ENCODE data around the gene TLR8. TPM values are rescaled to one million over a fixed set of nuclear protein-coding genes. Genes with fewer than 3 reads are reported as not detected.
A peak's percentile ranks its signal among the peaks of the same experiment; 100 is the strongest.

Gene TLR8
- polyA plus RNA-seq (2012; ENCODE audit: missing spikeins): not detected

DNA sequence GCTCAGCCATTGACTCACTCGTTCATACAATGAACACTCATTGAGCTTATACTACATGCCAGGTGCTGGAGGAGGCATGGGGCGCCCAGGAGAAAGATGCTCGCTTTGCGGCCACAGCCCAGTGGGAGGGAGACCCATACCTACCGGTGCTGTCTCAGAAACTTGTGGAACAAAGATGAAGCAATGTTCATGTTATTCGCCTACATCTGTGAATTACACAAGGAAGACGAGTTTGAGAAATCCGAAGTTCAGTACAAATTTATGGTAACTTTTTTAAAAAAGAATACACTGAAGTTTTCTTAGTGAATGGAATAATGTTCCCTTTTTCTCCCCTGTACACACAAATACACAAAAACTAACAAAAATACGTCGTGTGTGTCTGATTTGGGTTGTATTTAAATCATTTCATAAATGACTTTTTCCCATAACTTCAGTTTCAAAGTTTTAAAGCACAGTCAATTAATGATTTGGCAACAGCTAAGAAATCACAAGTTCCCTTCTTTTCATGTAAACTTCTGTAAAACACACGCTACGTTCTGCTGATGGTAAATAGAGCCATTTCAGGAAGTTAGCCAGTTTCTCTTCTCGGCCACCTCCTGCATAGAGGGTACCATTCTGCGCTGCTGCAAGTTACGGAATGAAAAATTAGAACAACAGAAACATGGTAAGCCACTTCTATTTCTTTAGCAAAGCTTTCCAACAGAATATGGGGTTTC is at the start of gene TLR8:
TSS of gene TLR8 (plus strand) at position 575 of the 716 bp plus-strand sequence. CDS start at position 662, 87 bp downstream.
- TF ChIP-seq POLR2A (IDR thresholded peaks at IDR 0.05; ENCODE audit: low read depth, low read length) (no peak), TAF1 (IDR thresholded peaks at IDR 0.05; ENCODE audit: borderline replicate concordance, low read depth, low read length) (no peak), POLR2AphosphoS5 (IDR thresholded peaks at IDR 0.05; ENCODE audit: low read depth, low read length) (no peak)
- no peak for DNase-seq (ENCODE audit: insufficient read length)
- no peak for FAIRE-seq

DNA sequence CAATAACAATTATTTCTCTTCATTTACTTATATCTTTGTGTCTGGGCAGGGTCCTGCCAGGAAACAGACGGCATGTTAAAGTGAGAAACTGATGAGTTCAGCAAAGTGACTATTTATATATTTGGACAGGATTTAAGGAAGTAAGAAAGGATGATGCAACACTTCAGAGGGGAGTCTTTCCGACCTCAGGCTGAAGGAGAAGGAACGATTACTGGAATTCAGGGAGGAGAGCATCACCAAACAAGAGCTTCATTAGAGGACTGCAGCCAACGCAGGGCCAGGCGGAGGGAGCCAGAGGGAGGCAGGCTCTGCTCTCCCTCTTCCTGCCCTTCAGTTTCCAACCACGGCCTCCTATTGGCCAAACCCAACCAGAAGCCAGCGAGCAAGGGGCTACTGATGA is 41.1 kb upstream of the TLR8 start:
- DNase-seq (ENCODE audit: insufficient read length): no peak
- FAIRE-seq: peak; percentile 87
- TF ChIP-seq POLR2AphosphoS5 (IDR thresholded peaks at IDR 0.05; ENCODE audit: low read depth, low read length) (no peak), POLR2A (IDR thresholded peaks at IDR 0.05; ENCODE audit: low read depth, low read length) (no peak), TAF1 (IDR thresholded peaks at IDR 0.05; ENCODE audit: borderline replicate concordance, low read depth, low read length) (no peak)

DNA sequence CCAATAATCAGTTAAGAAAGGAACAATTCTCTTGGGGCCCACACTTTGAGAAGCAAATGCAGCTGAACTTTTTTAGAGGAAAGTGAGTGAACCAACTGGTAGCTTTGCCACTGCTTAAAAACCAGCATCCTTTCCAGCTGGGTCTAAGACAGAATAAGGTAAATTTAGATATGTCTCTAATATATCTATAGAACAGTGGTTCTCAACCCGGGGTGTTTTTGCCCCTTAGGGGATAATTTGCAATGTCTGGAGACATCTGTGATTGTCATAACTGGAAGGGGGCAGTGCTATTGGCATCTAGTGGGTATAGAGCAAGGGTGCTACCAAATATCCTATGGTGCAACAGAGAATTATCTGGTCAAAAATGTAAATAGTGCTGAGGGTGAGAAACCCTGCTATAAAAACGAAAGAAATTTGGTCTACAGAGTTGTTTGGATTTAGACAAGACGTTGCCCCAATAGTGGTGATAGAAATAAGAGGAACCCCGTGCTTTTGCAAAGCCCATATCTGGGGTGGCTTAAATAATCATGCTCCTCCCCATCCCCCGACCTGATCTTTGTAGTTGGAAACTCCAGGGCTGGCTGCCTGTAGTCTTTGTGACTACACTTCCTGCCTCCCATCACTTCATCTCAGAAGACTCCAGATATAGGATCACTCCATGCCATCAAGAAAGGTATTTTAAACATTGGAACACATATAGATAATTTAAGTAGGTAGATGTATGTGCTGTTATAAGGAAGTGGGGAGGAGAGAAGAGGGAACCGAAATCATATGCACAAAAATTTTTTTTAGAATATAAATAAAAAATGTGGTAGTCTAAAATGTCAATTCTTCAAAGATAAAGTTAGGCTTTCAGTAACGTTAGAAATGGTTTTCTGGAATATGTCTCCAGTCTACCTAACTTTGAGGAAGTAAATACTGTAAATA is 39.7 kb upstream of the TLR8 start, which contains the start of gene TLR7:
TSS of gene TLR7 (plus strand) at position 622 of the 927 bp plus-strand sequence. CDS start 507 bp downstream, outside the sequence.
- no peak for DNase-seq (ENCODE audit: insufficient read length)
- no peak for FAIRE-seq
- TF ChIP-seq POLR2A (IDR thresholded peaks at IDR 0.05; ENCODE audit: low read depth, low read length) (peak; percentile 27; the same call in 1 of the 2 replicates), TAF1 (IDR thresholded peaks at IDR 0.05; ENCODE audit: borderline replicate concordance, low read depth, low read length) (no peak)

DNA sequence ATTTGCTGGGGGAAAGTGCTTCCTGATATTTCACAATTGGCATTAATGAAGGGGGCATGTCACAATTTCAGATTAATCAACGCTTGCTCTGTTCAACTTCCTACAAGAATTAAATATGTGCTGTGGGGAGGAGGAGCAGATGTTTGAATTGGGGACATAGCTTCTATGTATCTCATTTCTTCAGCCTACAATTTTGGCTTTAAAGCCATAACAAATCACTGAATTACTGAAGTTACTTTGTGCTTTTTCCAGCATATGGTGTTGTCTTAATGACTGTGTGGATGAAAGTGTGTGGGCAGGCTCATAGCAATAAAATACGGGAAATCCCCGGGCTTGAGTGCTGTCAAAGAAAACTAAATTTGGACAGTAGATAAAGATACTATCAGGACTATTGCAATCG is 38.7 kb upstream of the TLR8 start:
- FAIRE-seq: no peak
- TF ChIP-seq POLR2A (IDR thresholded peaks at IDR 0.05; ENCODE audit: low read depth, low read length) (no peak; the same call in 1 of the 2 replicates), POLR2AphosphoS5 (IDR thresholded peaks at IDR 0.05; ENCODE audit: low read depth, low read length) (no peak), TAF1 (IDR thresholded peaks at IDR 0.05; ENCODE audit: borderline replicate concordance, low read depth, low read length) (no peak)

DNA sequence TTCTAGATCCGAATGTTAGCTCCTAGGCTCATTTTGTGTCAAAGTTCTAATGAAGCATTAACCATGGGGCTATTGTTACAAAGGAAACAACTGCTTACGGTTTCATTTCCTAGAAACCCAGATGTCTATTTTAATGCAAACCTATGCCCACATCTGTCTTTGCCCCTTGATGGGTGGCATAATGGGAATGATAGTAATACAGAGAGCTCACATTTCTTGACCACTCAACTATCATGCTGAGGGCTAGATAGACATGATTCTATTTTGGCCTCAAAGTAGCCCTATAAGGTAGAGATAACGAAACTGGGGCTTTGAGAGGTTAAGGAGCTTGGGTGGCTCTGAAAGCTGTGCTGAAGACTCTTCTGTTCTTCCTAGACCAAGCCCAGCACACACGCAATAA is 37.7 kb upstream of the TLR8 start:
- peak; percentile 99 for FAIRE-seq
- no peak for DNase-seq (ENCODE audit: insufficient read length)
- TF ChIP-seq POLR2AphosphoS5 (IDR thresholded peaks at IDR 0.05; ENCODE audit: low read depth, low read length) (no peak), POLR2A (IDR thresholded peaks at IDR 0.05; ENCODE audit: low read depth, low read length) (no peak), TAF1 (IDR thresholded peaks at IDR 0.05; ENCODE audit: borderline replicate concordance, low read depth, low read length) (no peak)

More for the DNA sequence above, 38.7 kb upstream of the TLR8 start:
- no peak for DNase-seq (ENCODE audit: insufficient read length)

DNA sequence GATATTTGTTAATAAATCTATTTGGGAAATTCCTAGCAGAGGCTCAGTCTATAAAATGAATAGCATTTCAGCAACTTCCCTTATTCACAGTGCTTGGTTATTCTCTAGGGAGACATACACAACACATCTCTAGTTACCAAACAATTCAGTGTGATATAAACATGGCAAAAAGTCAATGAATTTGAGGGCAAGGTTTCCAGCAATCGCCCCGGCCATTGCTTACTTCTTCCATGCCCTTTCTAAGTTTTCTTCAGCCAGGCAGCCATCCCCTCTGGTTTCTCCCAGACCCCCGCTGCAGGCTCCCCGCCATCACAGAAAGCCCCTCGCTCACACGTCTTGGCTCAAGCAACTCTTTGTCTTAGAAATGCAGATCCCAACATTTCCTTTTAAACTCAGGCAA is 35.2 kb upstream of the TLR8 start:
- FAIRE-seq: no peak
- no peak for TF ChIP-seq POLR2AphosphoS5 (IDR thresholded peaks at IDR 0.05; ENCODE audit: low read depth, low read length)
- no peak for TF ChIP-seq POLR2A (IDR thresholded peaks at IDR 0.05; ENCODE audit: low read depth, low read length)
- TF ChIP-seq TAF1 (IDR thresholded peaks at IDR 0.05; ENCODE audit: borderline replicate concordance, low read depth, low read length): no peak
- DNase-seq (ENCODE audit: insufficient read length): no peak

DNA sequence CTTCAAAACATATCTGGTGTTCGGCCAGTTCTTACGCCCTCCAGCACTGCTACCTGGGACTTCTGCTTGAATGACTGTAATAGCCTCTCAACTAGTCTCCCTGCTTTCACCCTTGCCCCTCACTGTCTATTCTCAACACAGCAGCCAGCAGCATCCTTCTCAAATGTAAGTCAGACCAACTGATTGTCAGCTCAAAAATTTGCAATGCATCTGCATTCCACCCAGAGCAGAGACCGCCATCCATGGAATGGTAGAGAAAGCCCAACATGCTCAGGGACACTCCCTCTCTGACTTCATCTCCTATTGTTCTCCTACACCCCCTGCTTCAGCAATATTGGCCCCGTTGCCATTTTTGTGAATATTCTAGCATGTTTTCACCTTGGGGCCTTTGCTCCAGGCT is 33.7 kb upstream of the TLR8 start:
- TF ChIP-seq TAF1 (IDR thresholded peaks at IDR 0.05; ENCODE audit: borderline replicate concordance, low read depth, low read length): no peak
- TF ChIP-seq POLR2A (IDR thresholded peaks at IDR 0.05; ENCODE audit: low read depth, low read length): no peak
- TF ChIP-seq POLR2AphosphoS5 (IDR thresholded peaks at IDR 0.05; ENCODE audit: low read depth, low read length): no peak
- FAIRE-seq (peak; percentile 84), DNase-seq (ENCODE audit: insufficient read length) (no peak)

DNA sequence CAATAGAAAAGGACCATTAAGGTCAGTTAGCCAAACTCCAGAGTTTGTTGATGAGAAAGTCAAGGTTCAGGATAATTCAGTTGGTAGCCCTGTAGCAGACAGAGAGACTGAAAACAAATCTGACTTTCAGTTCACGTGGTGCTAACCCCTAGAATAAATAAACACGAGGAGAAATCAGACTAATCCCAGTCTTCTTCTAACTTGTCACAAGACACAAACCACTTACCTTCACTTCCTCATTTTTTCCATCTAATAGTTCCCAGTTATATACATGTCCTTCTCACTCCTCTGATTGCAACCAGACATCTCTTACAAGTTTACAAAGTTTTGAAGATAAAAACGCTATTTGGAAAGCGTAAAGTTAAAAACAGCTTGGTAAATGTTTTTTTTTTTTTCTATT is 31.8 kb upstream of the TLR8 start:
- FAIRE-seq: peak; percentile 93
- TF ChIP-seq POLR2AphosphoS5 (IDR thresholded peaks at IDR 0.05; ENCODE audit: low read depth, low read length) (no peak), POLR2A (IDR thresholded peaks at IDR 0.05; ENCODE audit: low read depth, low read length) (no peak), TAF1 (IDR thresholded peaks at IDR 0.05; ENCODE audit: borderline replicate concordance, low read depth, low read length) (no peak)
- no peak for DNase-seq (ENCODE audit: insufficient read length)

DNA sequence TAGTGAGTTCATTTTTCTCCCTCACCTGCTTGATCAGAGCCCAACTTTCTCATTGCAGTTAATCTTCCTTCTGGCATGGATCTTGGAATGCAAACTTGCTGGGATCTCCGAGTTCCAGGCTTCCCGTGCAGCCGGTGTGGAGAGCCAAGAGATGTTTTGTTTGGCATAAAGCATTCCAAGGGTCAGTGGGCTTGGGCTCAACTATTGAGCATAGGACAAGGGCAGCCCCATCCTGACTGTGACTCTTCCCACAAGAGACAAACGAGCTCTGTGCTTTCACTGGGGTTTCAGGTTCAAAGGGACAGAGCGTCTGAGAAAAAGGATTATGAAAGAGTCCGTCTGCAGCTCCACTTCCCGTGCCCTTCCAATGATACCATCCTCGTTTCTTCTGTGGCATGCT is 29.0 kb upstream of the TLR8 start:
- FAIRE-seq (no peak), DNase-seq (ENCODE audit: insufficient read length) (no peak)
- TF ChIP-seq POLR2AphosphoS5 (IDR thresholded peaks at IDR 0.05; ENCODE audit: low read depth, low read length) (no peak), TAF1 (IDR thresholded peaks at IDR 0.05; ENCODE audit: borderline replicate concordance, low read depth, low read length) (no peak), POLR2A (IDR thresholded peaks at IDR 0.05; ENCODE audit: low read depth, low read length) (no peak)

DNA sequence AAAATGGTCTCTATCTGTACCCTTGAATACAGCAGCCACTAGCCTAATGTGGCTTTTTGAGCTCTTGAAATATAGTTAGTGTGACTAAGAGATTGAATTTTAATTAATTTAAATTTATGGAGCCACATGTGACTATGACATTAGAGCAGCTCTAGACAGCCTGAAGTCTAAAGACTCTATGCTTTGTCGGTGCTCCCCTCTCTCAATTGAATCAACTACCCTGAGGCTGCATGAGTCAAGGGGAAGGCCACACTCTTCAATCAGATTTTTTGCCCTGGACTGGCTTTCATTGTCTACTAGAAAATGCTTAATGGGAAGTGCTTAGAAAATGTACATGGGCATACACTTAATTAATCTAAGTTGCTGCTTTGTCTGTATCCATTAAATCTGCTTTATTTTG is 27.9 kb upstream of the TLR8 start:
- TF ChIP-seq POLR2A (IDR thresholded peaks at IDR 0.05; ENCODE audit: low read depth, low read length): no peak
- no peak for TF ChIP-seq TAF1 (IDR thresholded peaks at IDR 0.05; ENCODE audit: borderline replicate concordance, low read depth, low read length)
- TF ChIP-seq POLR2AphosphoS5 (IDR thresholded peaks at IDR 0.05; ENCODE audit: low read depth, low read length): no peak
- FAIRE-seq: no peak
- no peak for DNase-seq (ENCODE audit: insufficient read length)

DNA sequence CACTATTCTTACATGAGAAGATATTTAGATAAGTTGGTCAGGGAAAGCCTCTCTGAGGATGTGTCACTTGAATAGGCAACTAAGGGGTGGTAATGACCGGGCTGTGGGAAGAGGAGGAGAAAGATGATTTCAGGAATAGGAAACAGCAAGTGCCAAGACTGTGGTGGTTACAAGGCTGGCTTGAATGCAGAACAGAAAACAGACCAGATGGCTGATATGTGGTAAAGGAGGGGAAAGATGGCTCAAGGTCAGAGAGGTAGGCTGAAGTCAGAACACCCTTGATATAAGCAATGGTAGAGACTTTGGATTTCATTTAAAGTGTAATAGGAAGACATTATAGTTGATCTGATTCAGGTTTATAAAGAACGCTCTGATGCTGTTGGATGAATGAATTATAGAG is 24.5 kb upstream of the TLR8 start:
- no peak for DNase-seq (ENCODE audit: insufficient read length)
- no peak for TF ChIP-seq TAF1 (IDR thresholded peaks at IDR 0.05; ENCODE audit: borderline replicate concordance, low read depth, low read length)
- TF ChIP-seq POLR2A (IDR thresholded peaks at IDR 0.05; ENCODE audit: low read depth, low read length): no peak
- no peak for TF ChIP-seq POLR2AphosphoS5 (IDR thresholded peaks at IDR 0.05; ENCODE audit: low read depth, low read length)
- peak; percentile 89 for FAIRE-seq

Data from GM12892 (cell line).